Lower leg skin (tissue), 4 donors: ENCODE data around the gene SHD. TPM values are rescaled to one million over a fixed set of nuclear protein-coding genes. Genes with fewer than 3 reads are reported as not detected.

Experiments
- DNase-seq, 2 donors: peaks; one replicate each; pipeline ENCODE4 v3.0.0-alpha.2; 2019; ENCODE audit warnings: low spot score in 2 of 2
- H3K4me3 ChIP-seq: fragments of 200-600 bp; sonication (generic); 2 replicates; pipeline ENCODE4 v1.5.1; 2017; ENCODE audit warnings: mild to moderate bottlenecking, low read depth; ENCODE audit not compliant: poor library complexity, severe bottlenecking
- CTCF ChIP-seq, 3 donors: fragments of 450-650 bp; IDR thresholded peaks; one replicate each; pipeline ENCODE4 v1.5.1; 2016; ENCODE audit warnings: antibody characterized with exemption in 3 of 3, mild to moderate bottlenecking in 3 of 3, moderate library complexity in 2 of 3
- POLR2A ChIP-seq, 2 donors: fragments of 450-650 bp; IDR thresholded peaks; one replicate each; pipeline ENCODE4 v1.6.1; 2016 to 2017; ENCODE audit warnings: antibody characterized with exemption in 2 of 2, mild to moderate bottlenecking in 1 of 2, moderate library complexity in 1 of 2
- WGBS, 2 donors: methylation state at CpG; one replicate each; pipeline ENCODE4 v1.1.5; 2018; 5-methylcytosine and 5-hydroxymethylcytosine counted together
- intact Hi-C: fragments of 100-400 bp; cut with DNase I; formaldehyde crosslinking; loops from one replicate; pipeline ENCODE4 v1.15.0; 2023; ENCODE audit warnings: low total_unique reads
- total RNA-seq, 4 donors: library from RNA; depleted of rRNA; stranded (reverse); fragments of >200 nt; gene quantifications; one replicate each; pipeline ENCODE4 v1.1.0, GENCODE V29; 2016

The SHD gene
- total RNA-seq, 4 donors from 2014 or later, result not detected

GRCh38 chr19:4303819-4304537 lies 24.9 kb downstream of the SHD start:
- TF ChIP-seq CTCF (IDR thresholded peaks at IDR 0.05), result no peak
- TF ChIP-seq POLR2A (IDR thresholded peaks at IDR 0.05), result no peak
- intact Hi-C loops, result no loop called here
- no peak for DNase-seq
- no peak overlapping the region for H3K4me3 ChIP-seq
- WGBS, 2 donors, result 40 to 47% methylated on average over 18 of the region's 18 CpGs

DNA sequence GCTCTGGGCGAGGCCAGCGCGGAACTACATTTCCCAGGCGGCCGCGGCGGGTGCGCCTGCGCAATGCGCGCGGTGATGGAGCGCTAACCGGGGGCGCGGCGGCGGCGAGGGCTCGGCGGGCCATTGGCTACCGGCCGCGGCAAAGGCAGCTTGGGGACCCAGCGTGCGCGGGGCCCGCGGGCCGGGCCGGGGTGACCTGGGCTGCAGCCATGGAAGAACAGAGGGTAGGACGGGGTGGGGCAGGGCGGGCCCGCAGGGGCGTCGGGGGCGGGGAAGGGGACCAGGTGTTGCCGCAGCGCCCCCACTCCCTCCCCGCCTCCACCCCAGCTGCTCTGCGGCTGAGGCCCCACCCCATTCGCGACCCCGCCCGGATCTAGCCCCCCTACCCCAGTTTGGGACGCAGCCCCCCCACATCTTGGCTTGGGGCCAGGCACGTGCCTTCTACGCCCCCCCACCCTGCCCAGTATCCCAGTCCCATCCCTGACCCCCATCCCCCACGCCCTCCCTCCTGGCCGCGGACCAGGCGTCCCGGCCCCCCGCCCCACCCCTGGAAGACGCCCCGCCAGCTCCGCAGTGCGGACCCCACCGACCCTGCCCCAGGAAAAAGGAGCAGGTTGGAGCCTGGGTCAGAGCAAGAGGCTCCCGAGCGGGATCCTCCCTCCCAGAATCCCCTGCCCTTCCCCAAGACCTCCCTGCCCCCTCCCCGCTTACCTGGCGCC lies 25.6 kb downstream of the SHD start, which contains the start of gene FSD1:
TSS of gene FSD1 (plus strand) at position 61 of the 719 bp plus-strand sequence. CDS start at position 210, 149 bp downstream.
- TF ChIP-seq POLR2A (IDR thresholded peaks at IDR 0.05), result no peak
- TF ChIP-seq CTCF (IDR thresholded peaks at IDR 0.05), result no peak
- no peak for DNase-seq
- WGBS, 2 donors, result 2 to 40% methylated on average over 2 to 38 of the region's 63 CpGs
- H3K4me3 ChIP-seq, result no peak within 1 kb of the TSS
- intact Hi-C loops, result no loop called here

GRCh38 chr19:4305257-4305612 lies 26.2 kb downstream of the SHD start:
- intact Hi-C loops, result no loop called here
- TF ChIP-seq CTCF (IDR thresholded peaks at IDR 0.05) (no peak), POLR2A (IDR thresholded peaks at IDR 0.05) (no peak)
- WGBS, 2 donors, result 65 to 72% methylated on average over 7 of the region's 7 CpGs
- DNase-seq, result no peak
- H3K4me3 ChIP-seq, result no peak overlapping the region

GRCh38 chr19:4305659-4306058 lies 26.6 kb downstream of the SHD start:
- intact Hi-C loops, result no loop called here
- WGBS, 2 donors, result 77% methylated on average over 16 of the region's 16 CpGs
- DNase-seq, result no peak
- TF ChIP-seq POLR2A (IDR thresholded peaks at IDR 0.05), result no peak
- TF ChIP-seq CTCF (IDR thresholded peaks at IDR 0.05), result no peak
- H3K4me3 ChIP-seq, result no peak overlapping the region

GRCh38 chr19:4310247-4311121 lies 31.4 kb downstream of the SHD start:
- DNase-seq, result no peak
- intact Hi-C loops, result no loop called here
- no peak for TF ChIP-seq POLR2A (IDR thresholded peaks at IDR 0.05)
- no peak for TF ChIP-seq CTCF (IDR thresholded peaks at IDR 0.05)
- no peak overlapping the region for H3K4me3 ChIP-seq
- 90% methylated on average over 22 of the region's 22 CpGs for WGBS, 2 donors
